Ovary (tissue), 9 donors: ENCODE results near the gene CACNA1C. TPM values are rescaled to one million over a fixed set of nuclear protein-coding genes. Genes with fewer than 3 reads are reported as not detected.

Experiments
- DNase-seq, 5 donors: peaks; one replicate each; pipeline ENCODE4 v3.0.0-alpha.2; 2019 to 2020
- H3K27ac ChIP-seq, 2 donors: fragments of 200-600 bp; one replicate each; pipeline versions ENCODE4 v1.5.1 to v1.8.0; 2019 to 2022
- H3K27me3 ChIP-seq: fragments of 200-600 bp; one replicate; pipeline ENCODE4 v1.8.0; 2022
- H3K36me3 ChIP-seq: fragments of 200-600 bp; sonication (generic); one replicate; pipeline ENCODE4 v1.5.1; 2019
- H3K4me1 ChIP-seq: one replicate; pipeline ENCODE4 v1.8.1; 2013; ENCODE audit warnings: mild to moderate bottlenecking, moderate library complexity; ENCODE audit not compliant: insufficient read depth
- H3K4me3 ChIP-seq: fragments of 200-600 bp; sonication (generic); one replicate; pipeline ENCODE4 v1.5.1; 2017
- H3K9me3 ChIP-seq, 2 donors: fragments of 200-600 bp in 1 of 2; sonication (generic) in 1 of 2; one replicate each; pipeline versions ENCODE4 v1.5.1 to v1.8.1; 2013 to 2019; ENCODE audit warnings: mild to moderate bottlenecking in 1 of 2, moderate library complexity in 1 of 2
- EP300 ChIP-seq: sonication (generic); formaldehyde crosslinking; IDR thresholded peaks from one replicate; pipeline ENCODE4 v1.6.1; 2017; ENCODE audit warnings: antibody characterized with exemption
- POLR2A ChIP-seq: fragments of 450-650 bp; IDR thresholded peaks from one replicate; pipeline ENCODE4 v1.6.1; 2017; ENCODE audit warnings: antibody characterized with exemption, mild to moderate bottlenecking, moderate library complexity
- WGBS, 3 donors: extraction: QIAGEN DNeasy Blood & Tissue Kit in 1 of 3; methylation state at CpG; one replicate each; pipeline versions ENCODE4 v1.1.5 to v1.1.7; 2013 to 2017; 5-methylcytosine and 5-hydroxymethylcytosine counted together
- intact Hi-C, 4 donors: fragments of 100-400 bp; cut with DNase I; formaldehyde crosslinking; loops; one replicate each; pipeline versions ENCODE4 v1.11.0 to v1.15.1; 2022 to 2023
- polyA plus RNA-seq, 2 donors: library from polyadenylated mRNA; stranded (reverse); fragments of 200-250 nt in 1 of 2; fragments of 350-450 nt in 1 of 2; fragmentation: Illumina TruSeq in 1 of 2; extraction: RNeasy Lipid Tissue Mini Kit (QIAGEN cat#74804) in 1 of 2; gene quantifications; one replicate each; pipeline ENCODE4 v1.2.3, GENCODE V29; 2013 to 2014
- total RNA-seq, 7 donors: library from RNA; depleted of rRNA in 2 of 7; stranded (reverse); fragments of >200 nt in 2 of 7; fragmentation: NEBNext Ultra II Directional in 3 of 7; extraction: Animal tissue kit (Norgen Biotek cat#: 25700) in 3 of 7; gene quantifications; one replicate each; pipeline versions ENCODE4 v1.1.0 to v1.2.4, GENCODE V29; 2016 to 2023
- TF ChIP-seq, protein P1 (sequence below), 3 donors: fragments of 450-650 bp in 2 of 3; fragments of 200-600 bp in 1 of 3; IDR thresholded peaks; one replicate each; pipeline versions ENCODE4 v1.5.1 to v1.8.0; 2016 to 2022; ENCODE audit warnings: antibody characterized with exemption in 3 of 3, mild to moderate bottlenecking in 1 of 3
- donor health status: DM: no; HTN: no; CAD: no; lungs with moderate emphysema.
- donor health status: DM: no; HTN: no; CAD: no.
- donor health status: Bipolar disorder and iron deficiency.
- donor health status: DM: yes; HTN: yes; CAD: no.
- donor health status: DM: no; HTN: no; CAD: no.
- donor health status: DM: yes; HTN: yes; CAD: no.

Gene CACNA1C
- total and polyA plus RNA-seq, 9 donors, result 2.2 to 8.3 (median 3.7) TPM

DNA sequence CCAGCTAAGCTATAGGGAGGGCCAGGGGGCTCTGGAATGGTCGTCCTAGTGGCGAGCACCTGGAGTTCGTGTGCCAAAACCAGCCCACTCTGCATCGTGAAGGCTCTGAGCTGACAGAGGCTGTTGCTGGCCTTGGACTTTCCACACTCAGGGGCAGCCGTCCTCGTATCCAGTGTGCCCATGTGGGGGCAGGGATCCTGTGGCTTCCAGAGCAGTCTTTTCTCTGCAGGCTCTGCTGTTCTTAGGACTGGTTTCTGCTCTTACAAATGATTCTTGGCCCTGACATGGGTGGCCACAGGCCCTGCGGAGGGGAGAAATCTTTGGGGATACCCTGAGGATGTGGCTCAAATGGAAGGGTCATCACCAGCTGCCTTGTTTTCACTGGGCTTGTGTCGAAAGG lies 564.6 kb downstream of the CACNA1C start:
- no peak overlapping the region for H3K4me3 ChIP-seq
- no peaks in the 10 kb centered on the region for H3K27me3 ChIP-seq
- TF ChIP-seq, protein P1, sequence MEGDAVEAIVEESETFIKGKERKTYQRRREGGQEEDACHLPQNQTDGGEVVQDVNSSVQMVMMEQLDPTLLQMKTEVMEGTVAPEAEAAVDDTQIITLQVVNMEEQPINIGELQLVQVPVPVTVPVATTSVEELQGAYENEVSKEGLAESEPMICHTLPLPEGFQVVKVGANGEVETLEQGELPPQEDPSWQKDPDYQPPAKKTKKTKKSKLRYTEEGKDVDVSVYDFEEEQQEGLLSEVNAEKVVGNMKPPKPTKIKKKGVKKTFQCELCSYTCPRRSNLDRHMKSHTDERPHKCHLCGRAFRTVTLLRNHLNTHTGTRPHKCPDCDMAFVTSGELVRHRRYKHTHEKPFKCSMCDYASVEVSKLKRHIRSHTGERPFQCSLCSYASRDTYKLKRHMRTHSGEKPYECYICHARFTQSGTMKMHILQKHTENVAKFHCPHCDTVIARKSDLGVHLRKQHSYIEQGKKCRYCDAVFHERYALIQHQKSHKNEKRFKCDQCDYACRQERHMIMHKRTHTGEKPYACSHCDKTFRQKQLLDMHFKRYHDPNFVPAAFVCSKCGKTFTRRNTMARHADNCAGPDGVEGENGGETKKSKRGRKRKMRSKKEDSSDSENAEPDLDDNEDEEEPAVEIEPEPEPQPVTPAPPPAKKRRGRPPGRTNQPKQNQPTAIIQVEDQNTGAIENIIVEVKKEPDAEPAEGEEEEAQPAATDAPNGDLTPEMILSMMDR (IDR thresholded peaks at IDR 0.05), result no peak
- TF ChIP-seq POLR2A (no peak), EP300 (no peak)
- H3K4me1 ChIP-seq, result peaks cover 9% of the 10 kb centered on the region
- intact Hi-C loops, result no loop called here
- DNase-seq, result no peak
- H3K9me3 ChIP-seq, result no peaks in the 10 kb centered on the region
- 87 to 97% (median 95%) methylated on average over 8 of the region's 8 CpGs for WGBS, 3 donors
- H3K36me3 ChIP-seq, result no peaks in the 10 kb centered on the region
- no peak overlapping the region for H3K27ac ChIP-seq

DNA sequence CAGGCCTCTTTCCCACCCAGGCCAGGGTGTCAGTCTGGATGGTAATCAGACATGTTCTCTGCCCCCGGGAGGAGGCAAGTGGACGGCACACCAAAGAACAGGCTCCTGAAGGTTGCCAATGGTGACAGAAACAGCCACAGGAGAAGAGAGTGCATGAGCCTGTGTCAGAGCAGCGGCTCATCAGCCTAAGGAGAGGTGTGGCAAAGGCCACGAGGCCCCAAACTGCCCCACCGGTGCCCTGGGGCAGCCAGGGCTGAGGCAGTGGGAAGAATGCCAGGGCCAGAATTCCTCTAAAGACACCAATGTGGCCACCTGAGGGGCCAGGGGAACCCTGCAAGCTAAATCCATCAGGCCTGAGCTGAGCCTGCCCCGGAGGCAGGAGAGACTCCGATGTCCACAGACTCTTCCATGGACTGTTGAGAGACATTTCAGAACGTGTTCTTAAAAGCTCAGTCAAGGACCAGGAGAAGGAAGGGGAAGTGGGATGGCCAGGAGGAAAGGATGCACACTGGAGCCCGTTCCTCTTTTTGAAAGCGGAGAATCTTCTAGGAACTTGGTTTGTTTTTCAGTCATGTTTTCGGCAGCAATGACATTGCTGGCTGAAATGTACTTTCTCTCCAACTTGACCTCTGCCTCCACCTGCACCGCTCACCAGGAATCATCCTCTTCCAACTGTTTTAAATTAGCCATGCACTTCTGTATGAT lies 565.7 kb downstream of the CACNA1C start:
- TF ChIP-seq EP300 (no peak), POLR2A (no peak)
- TF ChIP-seq, protein P1 (IDR thresholded peaks at IDR 0.05), result no peak
- Histone ChIP-seq H3K27me3 (no peaks in the 10 kb centered on the region), H3K4me1 (peaks cover 9% of the 10 kb centered on the region), H3K9me3 (no peaks in the 10 kb centered on the region), H3K27ac (no peak overlapping the region), H3K36me3 (no peaks in the 10 kb centered on the region), H3K4me3 (no peak overlapping the region)
- WGBS, 3 donors, result 93 to 95% (median 94%) methylated on average over 12 of the region's 12 CpGs
- intact Hi-C loops, result no loop called here
- DNase-seq, result no peak

DNA sequence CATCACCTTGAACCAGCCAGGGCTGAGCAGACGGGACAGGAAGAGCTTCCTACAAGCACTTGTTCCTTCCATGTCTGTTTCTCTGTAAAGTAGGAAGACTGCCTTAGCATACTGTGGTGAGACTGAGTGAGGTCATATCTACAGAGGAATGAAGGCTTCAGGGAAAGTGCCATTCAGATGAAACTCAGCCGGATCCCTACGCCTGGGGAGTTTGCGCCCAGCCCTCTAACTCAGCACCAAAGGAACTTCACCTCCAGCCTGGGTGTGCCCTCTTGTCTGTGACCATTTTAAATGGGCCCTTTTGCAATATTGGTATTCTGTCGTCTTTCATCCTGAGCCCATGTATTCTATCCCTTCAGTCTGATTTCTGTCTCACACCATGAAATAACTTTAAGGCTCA lies 566.3 kb downstream of the CACNA1C start:
- TF ChIP-seq EP300 (no peak), POLR2A (no peak)
- TF ChIP-seq, protein P1 (IDR thresholded peaks at IDR 0.05), result no peak
- WGBS, 3 donors, result 94 to 97% (median 96%) methylated on average over 5 of the region's 5 CpGs
- H3K36me3 ChIP-seq, result no peaks in the 10 kb centered on the region

DNA sequence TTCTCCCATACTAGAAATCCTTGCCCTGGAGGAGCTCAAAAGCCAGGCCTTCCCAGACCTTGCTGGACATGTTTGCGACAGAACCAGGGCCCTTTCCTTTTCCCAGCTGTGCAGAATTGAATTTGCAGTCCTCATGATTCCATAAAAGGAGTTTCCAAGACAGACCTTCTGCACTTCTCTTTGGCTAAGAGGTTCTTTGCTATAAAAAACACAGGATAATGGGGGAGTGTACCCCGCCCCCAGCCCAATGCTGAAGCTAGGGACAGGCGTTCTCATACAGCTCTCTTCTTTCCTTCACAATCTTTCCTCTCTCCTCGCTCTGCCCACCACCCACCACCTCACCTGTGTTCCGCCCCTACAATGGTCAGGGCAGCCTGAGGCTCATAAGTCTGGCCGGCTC lies 569.7 kb downstream of the CACNA1C start:
- 72 to 83% (median 74%) methylated on average over 6 of the region's 6 CpGs for WGBS, 3 donors
- Histone ChIP-seq H3K4me3 (no peak overlapping the region), H3K27me3 (no peaks in the 10 kb centered on the region), H3K9me3 (no peaks in the 10 kb centered on the region), H3K4me1 (no peaks in the 10 kb centered on the region), H3K36me3 (no peaks in the 10 kb centered on the region), H3K27ac (no peak overlapping the region)
- intact Hi-C loops, result no loop called here
- DNase-seq, result no peak
- no peak for TF ChIP-seq EP300
- no peak for TF ChIP-seq POLR2A

More for the DNA sequence above, 566.3 kb downstream of the CACNA1C start:
- Histone ChIP-seq H3K27me3 (no peaks in the 10 kb centered on the region), H3K4me1 (peaks cover 9% of the 10 kb centered on the region), H3K27ac (no peak overlapping the region), H3K4me3 (no peak overlapping the region), H3K9me3 (no peaks in the 10 kb centered on the region)
- DNase-seq, result no peak
- intact Hi-C loops, result no loop called here

DNA sequence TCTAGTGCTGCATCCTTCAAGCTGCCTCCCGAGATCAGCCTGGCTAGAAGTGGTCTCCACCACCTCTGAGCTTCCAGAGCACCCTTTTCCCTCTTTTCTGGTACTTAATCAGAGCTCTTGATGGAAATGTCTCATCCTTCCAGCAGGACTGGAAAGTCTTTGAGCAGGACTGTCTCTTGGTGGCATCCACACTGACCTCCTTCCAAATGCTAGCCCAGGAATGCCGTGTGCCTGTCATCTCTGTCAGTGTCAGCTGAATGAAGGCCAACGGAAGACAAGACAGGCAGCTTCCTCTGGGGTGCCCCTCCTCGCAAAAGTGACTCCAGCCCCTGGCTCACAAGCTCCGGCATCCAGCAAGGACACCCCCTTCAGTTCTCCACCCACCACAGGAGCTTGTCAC lies 570.7 kb downstream of the CACNA1C start:
- TF ChIP-seq EP300, result no peak
- TF ChIP-seq POLR2A, result no peak
- TF ChIP-seq, protein P1 (IDR thresholded peaks at IDR 0.05), result no peak
- H3K9me3 ChIP-seq, result no peaks in the 10 kb centered on the region
- no peak overlapping the region for H3K4me3 ChIP-seq
- H3K27me3 ChIP-seq, result no peaks in the 10 kb centered on the region
- no peak overlapping the region for H3K27ac ChIP-seq
- no peak for DNase-seq
- no peaks in the 10 kb centered on the region for H3K4me1 ChIP-seq
- intact Hi-C loops, result no loop called here
- H3K36me3 ChIP-seq, result no peaks in the 10 kb centered on the region
- 90 to 93% (median 93%) methylated on average over 5 of the region's 5 CpGs for WGBS, 3 donors
